ENCODE measurements around the gene SLC22A5.

Gene SLC22A5

DNA sequence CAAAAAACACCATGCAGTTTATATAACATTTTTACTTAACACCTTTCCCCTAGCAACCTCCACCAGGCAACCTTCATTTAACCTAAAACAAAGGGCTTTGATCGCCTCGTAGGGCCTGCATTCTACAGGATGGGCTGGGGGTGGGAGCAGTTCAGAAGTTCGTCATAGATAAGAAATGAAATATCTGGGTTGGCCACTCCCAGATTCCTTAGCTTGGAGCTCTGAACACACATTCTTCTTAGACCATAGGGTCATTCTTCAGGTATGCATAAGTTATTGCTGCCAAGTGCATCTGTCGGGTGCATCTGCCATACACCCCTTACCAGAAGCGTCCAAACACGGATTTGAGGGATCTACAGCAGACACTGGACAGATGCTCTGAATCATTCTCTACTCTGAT is 4.3 kb upstream of the SLC22A5 start:
- FAIRE-seq (no peak), DNase-seq (ENCODE audit: low spot score) (no peak)

DNA sequence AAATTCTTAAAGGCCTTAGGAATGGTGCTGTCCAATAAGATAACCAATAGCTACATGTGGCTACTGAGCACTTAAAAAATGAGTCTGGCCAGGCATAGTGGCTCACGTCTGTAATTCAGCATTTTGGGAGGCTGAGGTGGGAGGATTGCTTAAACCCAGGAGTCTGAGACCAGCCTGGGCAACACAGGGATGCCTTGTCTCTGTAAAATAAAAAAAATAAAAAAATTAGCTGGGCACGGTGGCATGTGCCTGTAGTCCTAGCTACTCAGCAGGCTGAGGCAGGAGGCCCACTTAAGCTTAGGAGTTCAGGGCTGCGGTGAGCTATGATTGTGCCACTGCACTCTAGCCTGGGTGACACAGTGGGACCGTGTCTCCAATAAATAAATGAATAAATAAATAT is 1.3 kb upstream of the SLC22A5 start:
- DNase-seq (ENCODE audit: low spot score) = no peak
- no peak for FAIRE-seq

DNA sequence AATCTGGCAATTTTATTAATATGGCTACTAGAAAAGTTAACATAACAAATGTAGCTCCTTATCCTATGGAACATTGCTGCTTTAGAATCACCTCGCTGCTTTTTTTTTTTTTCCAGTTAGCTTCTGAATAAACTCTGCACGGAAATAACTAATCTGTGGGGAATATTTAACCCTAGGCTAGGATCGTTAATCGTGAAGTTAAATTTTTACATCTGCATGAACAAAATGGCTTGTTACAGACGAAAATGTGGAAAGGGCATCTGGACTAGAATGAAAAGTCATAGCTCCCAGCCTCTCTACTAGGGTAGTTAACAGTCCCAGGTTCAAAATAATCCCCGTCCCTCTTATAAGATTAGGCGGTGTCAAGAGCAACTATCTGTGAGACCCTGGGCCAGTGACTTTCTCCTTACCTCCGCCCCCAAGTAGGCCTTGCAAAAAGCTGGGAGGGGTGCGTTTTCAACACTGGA is 470 bp upstream of the SLC22A5 start:
- peak; percentile 6 for DNase-seq (ENCODE audit: low spot score)

DNA sequence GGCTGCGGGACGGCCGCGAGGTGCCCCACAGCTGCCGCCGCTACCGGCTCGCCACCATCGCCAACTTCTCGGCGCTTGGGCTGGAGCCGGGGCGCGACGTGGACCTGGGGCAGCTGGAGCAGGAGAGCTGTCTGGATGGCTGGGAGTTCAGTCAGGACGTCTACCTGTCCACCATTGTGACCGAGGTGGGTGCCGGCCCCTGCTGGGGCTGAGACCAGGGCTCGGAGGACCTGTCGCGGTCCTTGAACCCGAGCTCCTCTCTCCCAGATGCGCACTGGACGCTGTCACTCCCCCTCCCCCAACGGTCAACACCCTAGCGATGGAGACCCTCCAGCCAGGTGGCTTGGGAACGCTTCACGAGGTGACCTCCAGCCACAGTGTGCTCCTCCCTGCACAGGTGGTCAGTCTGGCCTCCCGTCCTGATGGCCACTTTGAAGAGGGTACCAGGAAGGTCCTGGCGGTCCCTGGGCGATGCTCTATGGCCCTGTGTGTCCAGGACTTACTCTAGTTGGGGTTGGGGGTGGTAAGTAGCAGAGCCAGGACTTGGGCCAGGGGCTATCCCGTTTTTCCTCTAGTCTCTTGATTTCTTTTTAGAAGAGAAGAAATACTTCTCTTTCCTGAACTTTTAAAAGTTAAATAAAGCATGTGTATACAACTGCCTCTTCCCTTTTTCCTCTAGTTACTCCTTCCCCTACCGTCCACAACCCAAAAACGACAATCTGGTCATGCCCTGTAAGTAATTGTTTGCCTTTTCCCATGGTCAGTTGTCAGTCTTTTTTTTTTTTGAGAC is 866 bp downstream of the SLC22A5 start:
- FAIRE-seq = no peak
- DNase-seq (ENCODE audit: low spot score) = no peak

More for the DNA sequence above, 470 bp upstream of the SLC22A5 start:
- peak; percentile 79 for FAIRE-seq

DNA sequence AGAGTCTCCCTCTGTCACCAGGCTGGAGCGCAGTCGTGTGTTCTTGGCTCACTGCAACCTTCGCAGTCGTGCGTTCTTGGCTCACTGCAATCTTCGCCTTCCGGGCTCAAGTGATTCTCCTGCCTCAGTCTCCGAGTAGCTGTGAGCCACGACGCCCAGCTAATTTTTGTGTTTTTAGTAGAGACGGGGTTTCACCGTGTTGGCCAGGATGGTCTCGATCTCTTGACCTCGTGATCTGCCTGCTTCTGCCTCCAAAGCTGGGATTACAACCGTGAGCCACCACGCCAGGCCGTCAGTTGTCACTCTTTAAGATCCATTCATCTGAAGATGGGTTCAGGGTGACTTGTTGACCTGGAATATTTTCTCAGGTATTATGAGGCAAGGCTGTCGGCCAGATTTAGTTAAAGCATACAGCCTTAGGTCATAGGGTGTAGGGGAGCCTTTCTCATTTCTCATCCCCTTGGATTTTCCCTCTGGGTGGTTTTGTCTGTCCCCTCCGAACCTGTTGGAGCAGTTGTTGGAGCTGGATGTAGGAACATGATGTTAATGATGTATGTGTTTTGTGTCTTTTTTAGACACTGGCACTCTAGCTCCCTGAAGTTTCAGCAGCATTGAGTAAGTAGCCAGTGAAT is 1.6 kb downstream of the SLC22A5 start:
- DNase-seq (ENCODE audit: low spot score) (no peak), FAIRE-seq (no peak)

DNA sequence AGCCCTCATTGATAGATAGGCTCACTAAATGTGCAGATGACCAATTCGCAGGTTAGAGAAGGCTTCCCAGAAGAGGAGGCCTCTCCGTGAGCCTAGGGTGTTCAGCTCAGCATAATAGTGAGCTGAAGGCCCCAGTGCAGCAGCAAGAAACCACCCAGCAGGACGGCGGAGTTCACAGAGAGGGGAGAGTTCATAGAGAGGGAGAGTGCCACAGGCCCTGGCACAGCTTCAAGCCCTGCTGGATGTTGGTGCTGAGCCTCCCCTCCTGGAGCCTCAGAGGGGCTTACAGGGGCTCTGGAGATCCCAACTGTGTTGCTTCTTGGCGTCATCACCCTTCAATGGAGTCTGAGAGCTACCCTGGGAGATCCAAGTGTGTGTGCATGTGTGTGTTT is 2.1 kb downstream of the SLC22A5 start:
- DNase-seq (ENCODE audit: low spot score) (no peak), FAIRE-seq (no peak)

DNA sequence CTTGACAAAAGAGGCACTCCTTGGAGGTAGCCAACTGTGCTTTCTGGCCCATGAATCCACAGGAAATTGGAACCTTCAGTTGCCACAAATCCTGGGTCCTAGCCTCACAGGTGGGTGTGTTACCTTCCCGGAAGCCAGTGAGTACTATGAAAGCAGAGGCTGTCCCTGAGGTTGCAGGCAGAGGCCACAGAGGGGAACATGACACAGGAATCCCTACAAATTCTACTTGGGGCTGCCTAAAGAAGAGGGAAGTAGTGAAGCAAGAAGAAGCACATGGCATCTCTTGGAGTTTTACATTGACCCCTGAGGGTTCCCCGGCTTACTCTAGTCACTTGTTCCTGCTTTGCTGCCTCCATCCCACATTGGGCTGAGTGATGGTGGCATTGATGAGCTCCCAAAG is 2.6 kb downstream of the SLC22A5 start:
- FAIRE-seq (no peak), DNase-seq (ENCODE audit: low spot score) (no peak)

DNA sequence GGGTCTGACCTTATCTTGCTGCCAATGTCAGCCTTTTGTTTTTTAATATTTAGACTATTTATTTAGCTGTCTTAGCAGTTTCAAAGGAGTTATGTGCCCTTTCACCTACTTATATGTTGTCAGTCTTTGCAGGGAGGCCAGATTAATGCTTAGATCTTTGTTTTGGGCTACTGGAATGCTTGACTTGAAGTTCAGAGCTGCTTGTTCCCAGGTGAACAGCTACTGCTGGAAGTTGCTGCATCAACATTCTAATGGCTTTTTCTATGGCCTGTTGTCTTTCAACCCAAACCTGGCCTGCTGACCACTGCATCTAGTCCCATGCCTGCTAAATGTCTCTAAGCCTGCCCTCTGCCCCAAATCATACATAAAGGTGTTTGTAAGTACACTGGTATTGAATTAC is 3.0 kb downstream of the SLC22A5 start:
- DNase-seq (ENCODE audit: low spot score) (no peak), FAIRE-seq (no peak)

DNA sequence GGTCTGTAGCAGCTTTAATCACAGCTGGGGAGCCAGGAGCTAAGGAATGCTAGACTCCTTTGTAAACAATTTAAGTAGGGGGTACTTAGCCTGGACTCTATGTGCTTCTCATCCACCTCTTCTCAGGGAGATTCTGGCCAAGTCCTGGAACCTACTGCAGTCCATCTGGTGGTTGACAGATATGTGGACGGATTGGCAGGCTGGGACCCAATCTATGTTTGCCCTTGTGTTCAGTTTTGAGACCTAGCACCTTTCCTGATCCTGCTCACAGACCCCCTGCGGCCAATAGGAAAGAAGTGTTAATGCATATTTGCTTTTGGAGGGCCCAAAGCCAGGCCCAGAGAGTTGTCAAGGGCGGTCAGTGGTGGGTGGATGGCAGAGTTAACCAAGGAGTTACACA is 6.4 kb downstream of the SLC22A5 start:
- DNase-seq (ENCODE audit: low spot score) (no peak), FAIRE-seq (no peak)

DNA sequence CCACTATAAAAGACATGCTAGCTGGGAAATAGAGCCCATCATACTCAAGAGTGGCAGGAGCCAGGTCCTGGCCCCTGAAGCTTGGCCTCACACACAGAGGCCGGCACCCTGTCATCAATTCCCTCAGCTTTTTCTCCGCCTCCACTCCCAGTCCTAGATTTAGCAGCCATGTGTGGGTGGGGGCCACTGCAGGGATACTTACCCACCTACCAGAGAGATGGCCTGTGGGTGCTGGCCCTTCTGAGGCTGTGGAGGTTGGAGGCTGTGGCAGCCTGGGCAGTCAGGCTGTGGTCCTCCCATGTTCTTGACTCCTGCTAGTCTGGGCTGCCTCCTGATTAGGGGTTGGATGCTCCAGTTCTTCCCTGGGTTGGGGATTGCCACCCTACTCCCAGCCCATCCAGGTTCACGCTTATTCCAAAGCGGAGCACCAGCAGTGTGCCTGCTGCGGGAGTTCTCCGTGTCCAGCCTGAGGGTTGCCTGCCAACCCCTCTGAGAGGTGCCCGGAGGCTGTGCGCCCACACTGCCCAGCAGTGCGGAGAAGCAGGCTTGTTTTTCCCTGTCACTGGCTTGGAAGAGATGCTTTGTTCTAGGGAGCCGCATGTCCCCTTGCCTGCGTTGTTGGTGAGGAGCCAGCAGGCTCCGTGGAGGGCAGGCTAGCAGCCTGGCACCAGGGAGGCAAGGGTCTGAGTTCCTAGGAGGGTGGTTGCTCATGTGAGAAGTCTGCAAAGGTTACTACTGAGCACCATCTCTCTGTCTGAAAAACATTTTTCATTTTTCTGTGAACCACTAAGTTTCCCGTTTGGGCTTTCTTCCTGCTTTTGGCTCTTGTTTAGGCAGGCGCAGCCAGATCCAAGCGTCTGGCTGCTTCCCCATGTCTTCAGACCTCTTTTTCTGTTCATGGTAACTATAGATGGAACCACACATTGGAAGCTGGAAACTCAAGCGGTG is 7.5 kb downstream of the SLC22A5 start:
- FAIRE-seq = no peak
- DNase-seq (ENCODE audit: low spot score) = no peak

DNA sequence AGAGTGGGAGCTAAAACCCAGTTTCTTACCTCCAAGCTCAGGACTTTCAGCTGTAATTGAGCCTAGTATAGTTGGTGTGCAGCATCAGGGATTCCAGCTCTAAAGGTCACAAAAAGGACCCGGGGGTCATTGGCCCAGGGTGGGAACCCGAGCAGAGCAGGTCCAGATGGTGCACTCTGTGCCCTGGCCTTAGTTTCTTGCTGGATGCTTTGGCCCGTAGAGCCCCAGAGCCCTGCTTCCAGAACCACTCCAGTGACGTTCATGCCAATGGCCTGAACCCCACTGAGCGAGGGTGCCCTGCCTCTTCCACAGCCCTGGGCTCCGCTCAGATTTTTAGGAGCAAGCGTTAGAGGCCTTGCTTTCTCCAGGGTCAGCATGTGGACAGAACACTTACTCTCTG is 8.2 kb downstream of the SLC22A5 start:
- no peak for DNase-seq (ENCODE audit: low spot score)
- FAIRE-seq = no peak

DNA sequence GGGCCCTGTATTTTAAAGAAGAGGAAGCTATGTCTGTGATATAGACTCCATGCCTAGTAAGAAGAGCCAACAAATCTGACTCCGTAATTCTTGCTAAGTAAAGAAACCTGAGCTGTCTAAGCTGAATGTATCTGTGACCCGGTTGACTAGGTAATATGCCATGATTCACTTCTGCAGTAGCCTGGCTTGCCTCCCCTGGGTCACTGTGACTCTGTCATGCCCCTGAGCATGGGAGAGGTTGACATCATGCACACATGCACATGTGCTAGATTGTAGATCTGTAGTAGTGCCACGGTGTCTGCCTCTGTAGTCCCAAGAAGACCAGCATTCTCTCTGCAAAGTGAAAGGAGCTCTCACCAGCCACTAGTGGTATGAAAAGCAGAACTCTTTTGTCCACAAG is 9.1 kb downstream of the SLC22A5 start:
- DNase-seq (ENCODE audit: low spot score) (peak; percentile 66), FAIRE-seq (no peak)

DNA sequence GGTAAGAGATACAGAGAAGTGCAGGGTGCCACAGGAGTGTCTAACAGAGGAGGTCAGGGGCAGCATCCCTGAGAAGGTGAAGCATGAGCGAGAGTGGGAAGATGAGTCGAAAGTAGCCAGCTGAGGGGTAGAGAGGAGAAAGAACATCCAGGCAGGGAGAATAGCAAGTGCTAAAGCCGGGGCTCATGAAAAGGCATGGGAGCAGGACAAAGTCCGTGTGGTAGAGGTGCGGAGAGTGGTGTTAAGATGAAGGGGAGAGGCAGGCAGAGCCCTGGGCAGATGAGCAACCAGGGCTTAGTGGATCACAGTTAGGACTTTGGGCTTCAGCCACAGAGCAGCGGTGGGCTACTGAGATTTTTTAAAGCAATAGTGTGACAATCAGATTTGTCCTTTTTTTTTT is 10.5 kb downstream of the SLC22A5 start:
- DNase-seq (ENCODE audit: low spot score) (no peak), FAIRE-seq (no peak)

DNA sequence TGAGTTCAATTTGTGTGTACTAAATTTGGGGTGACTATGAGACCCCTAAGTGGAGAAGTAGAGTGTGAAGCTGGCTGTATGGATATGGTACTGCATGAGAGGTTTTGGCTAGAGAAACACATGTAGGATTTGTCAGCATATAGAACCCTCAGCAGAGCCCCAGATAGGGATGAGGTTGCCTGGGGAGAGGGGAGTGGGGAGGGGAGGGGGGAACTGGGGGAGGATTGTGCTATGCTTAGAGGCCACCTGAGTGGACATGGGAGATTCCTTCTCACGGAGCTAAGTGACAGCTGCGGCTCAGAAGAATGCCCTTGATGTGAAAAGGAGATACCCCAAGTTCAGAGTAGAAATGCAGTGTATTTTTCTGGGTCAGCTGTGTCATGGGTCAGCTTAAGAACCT is 11.2 kb downstream of the SLC22A5 start:
- FAIRE-seq = no peak

DNA sequence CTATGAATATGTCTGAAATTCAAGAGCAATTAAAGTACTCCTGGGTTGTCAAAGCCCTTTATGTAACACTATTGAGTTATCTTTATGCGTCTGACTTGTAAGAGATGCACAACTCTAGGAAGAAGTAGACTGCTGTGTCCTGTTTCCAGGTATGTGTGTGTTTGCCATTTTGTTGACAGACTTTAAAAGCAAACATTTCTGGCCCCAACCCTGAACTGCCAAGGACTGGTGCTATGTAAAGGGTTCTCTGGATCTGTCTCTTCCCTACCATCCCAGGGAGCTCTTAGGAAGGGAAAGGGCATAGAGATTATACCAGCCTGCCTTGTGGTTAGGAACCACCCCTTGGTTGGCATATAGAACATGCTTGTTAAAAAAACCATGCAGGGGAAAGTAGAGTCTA is 12.1 kb downstream of the SLC22A5 start:
- FAIRE-seq (no peak), DNase-seq (ENCODE audit: low spot score) (no peak)

More for the DNA sequence above, 11.2 kb downstream of the SLC22A5 start:
- DNase-seq (ENCODE audit: low spot score) = no peak

DNA sequence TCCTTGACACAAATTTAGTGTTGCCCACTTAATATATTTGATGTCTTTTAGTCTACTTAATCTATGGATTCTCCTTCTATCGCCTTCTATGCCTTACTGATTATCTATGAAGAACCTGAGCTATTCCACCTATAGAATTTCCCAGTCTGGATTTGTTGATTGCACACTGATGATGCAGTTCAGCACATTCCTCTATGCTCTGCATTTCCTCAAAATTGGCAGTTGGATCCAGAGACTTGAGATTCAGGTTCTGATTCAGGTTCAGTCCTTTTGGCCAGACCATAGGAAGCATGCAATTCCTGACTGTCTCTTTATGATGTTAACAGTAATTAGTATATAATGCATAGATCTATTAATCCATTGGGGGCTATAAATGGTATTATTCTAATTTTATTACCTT is 13.8 kb downstream of the SLC22A5 start:
- no peak for FAIRE-seq

DNA sequence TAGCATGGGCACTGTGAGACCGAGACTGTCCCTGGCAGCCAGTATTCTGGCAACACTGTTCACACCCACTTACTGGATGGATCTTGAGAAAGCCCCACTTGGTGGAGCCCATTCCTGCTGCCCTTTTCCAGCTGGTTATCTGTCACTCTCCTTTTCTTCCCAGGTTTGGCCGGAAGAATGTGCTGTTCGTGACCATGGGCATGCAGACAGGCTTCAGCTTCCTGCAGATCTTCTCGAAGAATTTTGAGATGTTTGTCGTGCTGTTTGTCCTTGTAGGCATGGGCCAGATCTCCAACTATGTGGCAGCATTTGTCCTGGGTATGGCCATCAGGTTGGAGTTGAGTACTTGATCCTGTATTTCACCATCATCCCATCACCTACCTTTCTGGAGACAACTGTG is 14.5 kb downstream of the SLC22A5 start:
- no peak for FAIRE-seq
- no peak for DNase-seq (ENCODE audit: low spot score)

More for the DNA sequence above, 13.8 kb downstream of the SLC22A5 start:
- DNase-seq (ENCODE audit: low spot score) = no peak

DNA sequence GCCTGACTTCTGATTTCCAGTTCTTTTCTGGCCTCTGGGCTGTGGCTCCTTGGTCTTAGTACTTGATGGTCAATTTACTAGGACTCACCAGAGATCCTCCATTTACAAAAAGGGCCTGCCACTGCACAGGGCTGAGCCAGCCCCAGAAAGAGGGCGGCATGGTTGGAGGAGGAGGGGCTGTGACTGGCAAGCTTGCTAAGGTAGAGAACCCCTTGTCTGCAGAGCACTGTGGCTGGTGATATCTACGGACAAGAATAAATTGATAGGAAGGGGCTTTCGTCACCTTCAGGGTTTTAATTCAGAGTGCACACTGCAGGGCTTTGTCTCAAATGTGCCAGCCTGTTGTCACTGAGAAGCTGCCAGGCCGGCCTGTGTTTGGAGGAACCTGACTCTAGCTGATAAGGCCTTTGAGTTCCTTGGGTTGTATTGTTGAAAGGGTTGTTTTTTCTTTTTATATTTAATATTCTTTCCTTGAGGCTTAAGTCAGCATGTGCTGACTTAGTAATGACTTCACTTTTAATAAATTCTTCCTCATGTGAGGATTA is 15.1 kb downstream of the SLC22A5 start:
- FAIRE-seq (no peak), DNase-seq (ENCODE audit: low spot score) (no peak)

DNA sequence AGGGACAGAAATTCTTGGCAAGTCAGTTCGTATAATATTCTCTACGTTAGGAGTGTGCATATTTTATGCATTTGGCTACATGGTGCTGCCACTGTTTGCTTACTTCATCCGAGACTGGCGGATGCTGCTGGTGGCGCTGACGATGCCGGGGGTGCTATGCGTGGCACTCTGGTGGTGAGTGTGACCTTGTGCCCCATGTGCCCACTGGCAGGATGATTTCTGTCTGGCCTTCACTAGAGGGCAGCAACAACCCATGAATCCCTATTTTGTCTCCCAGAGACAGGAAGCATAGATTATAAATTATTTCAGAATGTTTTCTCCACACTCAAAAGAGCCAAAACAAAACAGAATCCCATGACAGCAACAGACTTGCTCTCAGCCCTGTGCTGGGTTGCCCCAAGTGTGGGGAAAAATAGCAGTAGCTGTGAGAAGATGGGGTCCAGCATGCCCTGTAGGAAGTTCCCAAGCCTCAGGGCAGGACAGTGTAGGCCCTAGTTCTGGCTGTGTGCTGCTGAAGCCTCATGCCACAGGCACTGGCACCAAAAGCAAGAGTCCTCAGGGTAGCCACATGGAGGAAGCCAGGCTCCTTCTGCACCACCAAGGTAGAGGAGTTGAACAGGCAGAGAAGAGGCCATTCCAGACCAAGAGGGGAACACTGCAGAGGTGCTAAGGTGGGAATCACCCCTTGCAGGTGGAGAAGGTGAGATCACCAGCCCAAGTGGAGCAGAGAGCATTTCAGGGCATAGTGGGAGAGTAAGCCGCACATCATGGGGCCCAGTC is 16.0 kb downstream of the SLC22A5 start:
- DNase-seq (ENCODE audit: low spot score) = peak; percentile 69
- no peak for FAIRE-seq

DNA sequence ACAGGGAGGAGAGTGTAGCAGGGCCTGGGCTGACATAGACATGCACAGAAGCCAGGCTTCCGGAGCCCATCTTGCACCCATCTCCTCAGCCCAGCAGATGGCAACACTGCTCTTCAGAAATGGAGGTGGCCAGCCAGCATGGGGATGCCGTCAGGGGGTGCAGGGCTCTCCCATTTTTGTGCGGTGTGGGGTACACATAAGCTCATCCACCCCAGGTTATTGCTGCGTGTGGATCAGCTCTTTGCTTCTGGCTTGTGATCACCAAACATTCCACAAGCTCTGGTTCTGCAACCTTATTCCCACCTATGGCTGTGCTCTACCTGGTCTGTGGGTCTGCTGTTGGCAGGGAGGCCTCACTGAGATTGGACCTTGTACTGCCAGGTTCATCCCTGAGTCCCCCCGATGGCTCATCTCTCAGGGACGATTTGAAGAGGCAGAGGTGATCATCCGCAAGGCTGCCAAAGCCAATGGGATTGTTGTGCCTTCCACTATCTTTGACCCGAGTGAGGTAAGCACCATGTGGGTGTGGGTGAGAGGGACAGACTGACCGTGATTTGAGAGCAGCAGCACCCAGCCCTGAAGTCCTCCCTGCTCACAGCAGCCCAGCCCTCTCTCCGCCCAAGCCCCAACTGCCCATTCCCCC is 17.3 kb downstream of the SLC22A5 start:
- DNase-seq (ENCODE audit: low spot score) (peak; percentile 55), FAIRE-seq (no peak)

All from RCC 7860 (cell line).